GM12891 (cell line): ENCODE data around the gene COL18A1.

Experiments used
- PAX5 ChIP-seq: IDR thresholded peaks from 2 replicates; pipeline ENCODE4 v1.6.1; 2011; ENCODE audit warnings: low read length, moderate library complexity, mild to moderate bottlenecking; ENCODE audit not compliant: insufficient read depth, severe bottlenecking
- POLR2A ChIP-seq: IDR thresholded peaks from 2 replicates; pipeline ENCODE4 v1.6.1; 2011; ENCODE audit warnings: low read depth, low read length, control low read depth
- POLR2AphosphoS5 ChIP-seq: IDR thresholded peaks from 2 replicates; pipeline ENCODE4 v1.6.1; 2011; ENCODE audit warnings: low read depth, low read length, control low read depth
- POU2F2 ChIP-seq: IDR thresholded peaks from 2 replicates; pipeline ENCODE4 v1.6.1; 2011; ENCODE audit warnings: low read depth, mild to moderate bottlenecking, control low read depth, low read length, moderate library complexity
- SPI1 ChIP-seq: IDR thresholded peaks from 2 replicates; pipeline ENCODE4 v1.6.1; 2011; ENCODE audit warnings: low read depth, low read length, control low read depth
- TAF1 ChIP-seq: IDR thresholded peaks from 2 replicates; pipeline ENCODE4 v1.6.1; 2011; ENCODE audit warnings: low read depth, low read length, control low read depth

DNA sequence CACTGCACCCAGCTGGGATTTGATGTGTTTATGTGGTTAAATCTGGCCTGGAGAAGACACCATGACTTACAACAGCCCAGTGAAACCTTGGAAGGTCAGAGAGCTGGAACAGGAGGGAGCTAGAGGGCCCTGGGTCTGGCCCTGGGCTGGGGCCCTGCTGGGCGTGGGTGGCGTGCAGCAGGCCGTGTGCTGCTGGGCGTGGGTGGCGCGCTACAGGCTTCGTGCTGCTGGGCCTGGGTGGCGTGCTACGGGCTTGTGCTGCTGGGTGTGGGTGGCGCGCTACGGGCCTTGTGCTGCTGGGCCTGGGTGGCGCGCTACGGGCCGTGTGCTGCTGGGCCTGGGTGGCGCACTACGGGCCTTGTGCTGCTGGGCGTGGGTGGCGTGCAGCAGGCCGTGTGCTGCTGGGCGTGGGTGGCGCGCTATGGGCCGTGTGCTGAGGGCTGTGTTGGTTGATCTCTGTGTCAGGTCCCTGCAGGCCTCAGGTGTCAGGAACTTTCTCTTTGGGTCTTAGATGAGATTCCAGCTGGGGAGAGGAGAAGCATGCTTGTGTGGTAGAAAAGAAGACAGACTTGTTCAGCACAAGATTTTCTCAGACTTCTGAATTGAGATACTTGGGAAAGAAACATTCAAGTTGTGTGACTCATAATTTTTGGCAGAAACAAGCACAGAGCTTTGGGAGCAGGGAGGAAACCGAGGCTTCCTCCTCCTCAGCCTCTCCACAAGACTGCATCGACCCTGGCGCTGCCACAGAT lies 66.0 kb downstream of the COL18A1 start:
- no peak for TF ChIP-seq TAF1
- no peak for TF ChIP-seq POLR2A
- TF ChIP-seq POLR2AphosphoS5: no peak
- no peak for TF ChIP-seq PAX5
- TF ChIP-seq POU2F2: no peak
- no peak for TF ChIP-seq SPI1
